ENCODE measurements around the gene ITPRIPL1. TPM values are rescaled to one million over a fixed set of nuclear protein-coding genes. Genes with fewer than 3 reads are reported as not detected.
A peak's percentile ranks its signal among the peaks of the same experiment; 100 is the strongest.

The ITPRIPL1 gene
- total RNA-seq, 2 experiments from 2014 or later = 24.8 to 28.4 TPM

GRCh38 chr2:96320728-96321622 lies 4.1 kb upstream of the ITPRIPL1 start:
- Mint-ChIP-seq H3K36me3 (ENCODE audit: low read depth) (peaks cover 4% of the 10 kb centered on the region), H3K27me3 (peaks cover 10% of the 10 kb centered on the region), H3K27ac (peak overlapping the region; percentile 63), H3K4me1 (peaks cover 52% of the 10 kb centered on the region), H3K9me3 (ENCODE audit: low read depth) (no peaks in the 10 kb centered on the region), H3K4me3 (peak overlapping the region; percentile 73)
- POLR2A ChIA-PET = interaction anchor here (0.6 to 1.5 kb wide), 6 partner anchors 13 to 449 kb away, joined by 3 to 7 read pairs (median 6); partner anchors contain the start of genes NCAPH and SNRNP200
- DNase-seq (peak; percentile 54), ATAC-seq (peak; percentile 10)
- CTCF ChIA-PET = interaction anchor here (0.5 to 2.6 kb wide), 13 partner anchors 9 to 230 kb away, joined by 3 to 11 read pairs (median 3); partner anchors contain the start of gene SNRNP200
- intact Hi-C loops (cut with DNase I, micrococcal nuclease) = loop anchor here (1.0 to 5.0 kb wide), 6 partner anchors 14 to 216 kb away; partner anchors contain the start of genes DUSP2 (in 2 of the 2), NCAPH (in 2 of the 2), SNRNP200 (in 2 of the 2) and ARID5A (in 1 of the 2)

- H3K27me3 Mint-ChIP-seq = peaks cover 10% of the 10 kb centered on the region
- intact Hi-C loops (cut with DNase I, micrococcal nuclease) = loop anchor here (2.0 to 5.0 kb wide), 4 partner anchors 21 to 213 kb away; partner anchors contain the start of genes DUSP2 (in 2 of the 2), ARID5A (in 1 of the 2) and CIAO1 (in 1 of the 2)
Measured at GRCh38 chr2:96323849-96324248, 1.3 kb upstream of the ITPRIPL1 start.

GRCh38 chr2:96324721-96325040 lies 436 bp upstream of the ITPRIPL1 start:
- H3K4me1 Mint-ChIP-seq = peaks cover 43% of the 10 kb centered on the region
- H3K27me3 Mint-ChIP-seq = peaks cover 10% of the 10 kb centered on the region
- CTCF ChIA-PET = interaction anchor here (0.6 to 1.9 kb wide), 9 partner anchors 11 to 332 kb away, joined by 3 to 5 read pairs (median 3); partner anchors contain the start of genes NCAPH and SNRNP200
- intact Hi-C loops (cut with DNase I, micrococcal nuclease) = loop anchor here (2.0 to 5.0 kb wide), 3 partner anchors 58 to 213 kb away; partner anchors contain the start of genes DUSP2 (in 2 of the 2), ARID5A (in 1 of the 2) and CIAO1 (in 1 of the 2)
- H3K36me3 Mint-ChIP-seq (ENCODE audit: low read depth) = peaks cover 36% of the 10 kb centered on the region
- POLR2A ChIA-PET = interaction anchor here (1.0 to 3.1 kb wide), 3 partner anchors 11 to 207 kb away, joined by 3 to 32 read pairs (median 3); partner anchors contain the start of gene NCAPH
- peak overlapping the region; percentile 88 for H3K4me3 Mint-ChIP-seq
- H3K27ac Mint-ChIP-seq = peak overlapping the region; percentile 95
- H3K9me3 Mint-ChIP-seq (ENCODE audit: low read depth) = no peaks in the 10 kb centered on the region
- DNase-seq (peak; percentile 68), ATAC-seq (peak; percentile 14)

More at GRCh38 chr2:96323849-96324248, 1.3 kb upstream of the ITPRIPL1 start:
- H3K36me3 Mint-ChIP-seq (ENCODE audit: low read depth) = peaks cover 29% of the 10 kb centered on the region
- H3K4me1 Mint-ChIP-seq = peaks cover 46% of the 10 kb centered on the region
- H3K4me3 Mint-ChIP-seq = peak overlapping the region; percentile 88
- H3K27ac Mint-ChIP-seq = peak overlapping the region; percentile 65
- ChIA-PET CTCF (interaction anchor here (0.7 to 1.9 kb wide), 9 partner anchors 11 to 331 kb away, joined by 3 to 5 read pairs (median 3); partner anchors contain the start of genes NCAPH and SNRNP200), POLR2A (interaction anchor here (0.6 to 3.1 kb wide), 2 partner anchors 12 to 19 kb away, joined by 3 to 32 read pairs; partner anchors contain the start of gene NCAPH)
- H3K9me3 Mint-ChIP-seq (ENCODE audit: low read depth) = no peaks in the 10 kb centered on the region
- DNase-seq (no peak), ATAC-seq (no peak)

- peaks cover 36% of the 10 kb centered on the region for H3K4me1 Mint-ChIP-seq
- ATAC-seq = peak; percentile 55
- DNase-seq = peak; percentile 73
- intact Hi-C loops (cut with DNase I, micrococcal nuclease) = loop anchor here (1.0 to 2.0 kb wide), 3 partner anchors 8 to 59 kb away; partner anchors contain the start of genes CIAO1 (in 1 of the 2) and NCAPH (in 1 of the 2)
- peak overlapping the region; percentile 88 for H3K4me3 Mint-ChIP-seq
- H3K27ac Mint-ChIP-seq = peak overlapping the region; percentile 90
- H3K27me3 Mint-ChIP-seq = peaks cover 7% of the 10 kb centered on the region
- ChIA-PET POLR2A (interaction anchor here (0.8 to 3.1 kb wide), 4 partner anchors 10 to 168 kb away, joined by 3 to 32 read pairs (median 3); partner anchors contain the start of gene NCAPH), CTCF (interaction anchor here (1.2 to 1.8 kb wide), 2 partner anchors 10 to 21 kb away, joined by 3 to 5 read pairs; partner anchors contain the start of gene NCAPH)
- H3K36me3 Mint-ChIP-seq (ENCODE audit: low read depth) = peaks cover 37% of the 10 kb centered on the region
- H3K9me3 Mint-ChIP-seq (ENCODE audit: low read depth) = no peaks in the 10 kb centered on the region
Measured at GRCh38 chr2:96325884-96326255, 753 bp downstream of the ITPRIPL1 start.

- intact Hi-C loops (cut with DNase I, micrococcal nuclease) = loop anchor here (1.0 kb wide), 2 partner anchors 8 to 9 kb away; partner anchors contain the start of gene NCAPH (in 1 of the 2)
- Mint-ChIP-seq H3K27me3 (peaks cover 7% of the 10 kb centered on the region), H3K9me3 (ENCODE audit: low read depth) (no peaks in the 10 kb centered on the region), H3K27ac (no peak overlapping the region), H3K36me3 (ENCODE audit: low read depth) (peaks cover 37% of the 10 kb centered on the region), H3K4me3 (peak overlapping the region; percentile 88), H3K4me1 (peaks cover 37% of the 10 kb centered on the region)
- ChIA-PET CTCF (interaction anchor here (0.7 to 1.8 kb wide), 3 partner anchors 9 to 528 kb away, joined by 3 to 5 read pairs (median 3); partner anchors contain the start of gene NCAPH), POLR2A (interaction anchor here (0.8 to 1.3 kb wide), 2 partner anchors 37 to 169 kb away, joined by 3 read pairs; no protein-coding TSS in a partner anchor)
- no peak for ATAC-seq
- no peak for DNase-seq
Measured at GRCh38 chr2:96326564-96326963, 1.4 kb downstream of the ITPRIPL1 start.

- ChIA-PET POLR2A (no interaction called here), CTCF (interaction anchor here (0.7 to 1.8 kb wide), 3 partner anchors 8 to 529 kb away, joined by 3 to 5 read pairs (median 3); partner anchors contain the start of gene NCAPH)
- no peak overlapping the region for H3K27ac Mint-ChIP-seq
- peaks cover 37% of the 10 kb centered on the region for H3K36me3 Mint-ChIP-seq (ENCODE audit: low read depth)
- H3K4me3 Mint-ChIP-seq = peak overlapping the region; percentile 88
- intact Hi-C loops (cut with DNase I, micrococcal nuclease) = loop anchor here (1.0 kb wide), 2 partner anchors 7 to 8 kb away; partner anchors contain the start of gene NCAPH (in 1 of the 2)
- H3K27me3 Mint-ChIP-seq = peaks cover 7% of the 10 kb centered on the region
- peaks cover 35% of the 10 kb centered on the region for H3K4me1 Mint-ChIP-seq
- H3K9me3 Mint-ChIP-seq (ENCODE audit: low read depth) = no peaks in the 10 kb centered on the region
- ATAC-seq (no peak), DNase-seq (no peak)
Measured at GRCh38 chr2:96326990-96327820, 2.1 kb downstream of the ITPRIPL1 start.

GRCh38 chr2:96329456-96329855 lies 4.3 kb downstream of the ITPRIPL1 start:
- H3K9me3 Mint-ChIP-seq (ENCODE audit: low read depth) = no peaks in the 10 kb centered on the region
- ATAC-seq (no peak), DNase-seq (no peak)
- no peak overlapping the region for H3K27ac Mint-ChIP-seq
- H3K36me3 Mint-ChIP-seq (ENCODE audit: low read depth) = peaks cover 40% of the 10 kb centered on the region
- ChIA-PET CTCF (interaction anchor here (1.0 to 1.4 kb wide), 2 partner anchors 11 to 23 kb away, joined by 3 to 5 read pairs; no protein-coding TSS in a partner anchor), POLR2A (no interaction called here)
- H3K27me3 Mint-ChIP-seq = no peaks in the 10 kb centered on the region
- no peak overlapping the region for H3K4me3 Mint-ChIP-seq
- peaks cover 33% of the 10 kb centered on the region for H3K4me1 Mint-ChIP-seq
- intact Hi-C loops (cut with DNase I, micrococcal nuclease) = no loop called here

- Mint-ChIP-seq H3K36me3 (ENCODE audit: low read depth) (peaks cover 40% of the 10 kb centered on the region), H3K9me3 (ENCODE audit: low read depth) (no peaks in the 10 kb centered on the region), H3K4me3 (no peak overlapping the region), H3K27ac (no peak overlapping the region), H3K27me3 (no peaks in the 10 kb centered on the region), H3K4me1 (peaks cover 33% of the 10 kb centered on the region)
- ChIA-PET POLR2A (no interaction called here), CTCF (interaction anchor here (1.0 to 1.4 kb wide), 2 partner anchors 10 to 23 kb away, joined by 3 to 5 read pairs; no protein-coding TSS in a partner anchor)
- DNase-seq (no peak), ATAC-seq (no peak)
- intact Hi-C loops (cut with DNase I, micrococcal nuclease) = no loop called here
Measured at GRCh38 chr2:96329874-96330273, 4.8 kb downstream of the ITPRIPL1 start.

GRCh38 chr2:96330407-96330806 lies 5.3 kb downstream of the ITPRIPL1 start:
- Mint-ChIP-seq H3K36me3 (ENCODE audit: low read depth) (peaks cover 39% of the 10 kb centered on the region), H3K4me3 (no peak overlapping the region), H3K4me1 (peaks cover 34% of the 10 kb centered on the region), H3K9me3 (ENCODE audit: low read depth) (no peaks in the 10 kb centered on the region), H3K27ac (no peak overlapping the region), H3K27me3 (no peaks in the 10 kb centered on the region)
- ChIA-PET CTCF (interaction anchor here (1.0 to 1.4 kb wide), 2 partner anchors 10 to 24 kb away, joined by 3 to 5 read pairs; no protein-coding TSS in a partner anchor), POLR2A (no interaction called here)
- DNase-seq = no peak
- no peak for ATAC-seq
- intact Hi-C loops (cut with DNase I, micrococcal nuclease) = no loop called here

GRCh38 chr2:96333708-96334107 lies 8.6 kb downstream of the ITPRIPL1 start:
- Mint-ChIP-seq H3K27ac (peak overlapping the region; percentile 4), H3K27me3 (no peaks in the 10 kb centered on the region), H3K4me3 (peak overlapping the region; percentile 88), H3K36me3 (ENCODE audit: low read depth) (peaks cover 30% of the 10 kb centered on the region), H3K4me1 (peaks cover 38% of the 10 kb centered on the region), H3K9me3 (ENCODE audit: low read depth) (no peaks in the 10 kb centered on the region)
- DNase-seq (no peak), ATAC-seq (no peak)
- POLR2A ChIA-PET = interaction anchor here (0.6 to 4.5 kb wide), 4 partner anchors 9 to 190 kb away, joined by 3 to 32 read pairs (median 5); partner anchors contain the start of gene ITPRIPL1
- CTCF ChIA-PET = interaction anchor here (0.7 to 1.6 kb wide), 2 partner anchors 74 to 214 kb away, joined by 4 to 5 read pairs; no protein-coding TSS in a partner anchor
- intact Hi-C loops (cut with DNase I, micrococcal nuclease) = loop anchor here (1.0 to 2.0 kb wide), 2 partner anchors 7 to 153 kb away; no protein-coding TSS in a partner anchor

All from activated CD4-positive, alpha-beta T cell treated with anti-CD3 and anti-CD28 coated beads for 36 hours (primary cell).